Stimulated activated CD4-positive, alpha-beta T cell treated with anti-CD3 and anti-CD28 coated beads, Interleukin-2, amount 100 ng/mL, for 4 hours (primary cell): ENCODE data around the gene PLSCR5.

Experiments
- DNase-seq: peaks from one replicate; pipeline ENCODE4 v3.0.0-alpha.2; 2020; ENCODE audit warnings: low read depth

Gene PLSCR5, protein sequence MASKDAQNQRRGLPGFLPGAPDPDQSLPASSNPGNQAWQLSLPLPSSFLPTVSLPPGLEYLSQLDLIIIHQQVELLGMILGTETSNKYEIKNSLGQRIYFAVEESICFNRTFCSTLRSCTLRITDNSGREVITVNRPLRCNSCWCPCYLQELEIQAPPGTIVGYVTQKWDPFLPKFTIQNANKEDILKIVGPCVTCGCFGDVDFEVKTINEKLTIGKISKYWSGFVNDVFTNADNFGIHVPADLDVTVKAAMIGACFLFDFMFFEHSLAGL

GRCh38 chr3:146605106-146605505, at the start of gene PLSCR5:
Gene PLSCR5 (minus strand): TSS chr3:146605346. CDS start chr3:146605212, 134 bp downstream.
- DNase-seq = no peak

DNA sequence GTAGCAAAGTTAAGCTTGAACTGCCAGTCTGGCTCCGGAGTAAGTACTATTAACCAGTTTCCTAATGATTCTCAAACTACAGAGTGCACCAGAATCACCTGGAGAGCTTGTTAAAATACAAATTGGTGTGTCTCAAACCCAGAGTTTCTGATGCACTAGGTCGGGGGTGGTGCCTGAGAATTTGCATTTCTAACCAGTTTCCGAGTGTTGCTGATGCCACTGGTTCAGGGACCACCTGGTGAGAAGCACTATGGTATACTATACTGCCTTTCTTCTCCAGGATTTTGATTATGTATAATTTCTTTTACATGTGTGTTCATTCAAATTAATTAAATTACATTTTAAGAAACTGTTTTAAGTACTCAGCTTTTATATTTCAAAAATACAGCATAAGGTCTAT, 48.8 kb upstream of the PLSCR5 start:
- DNase-seq = no peak

- no peak for DNase-seq
Measured at GRCh38 chr3:146650691-146651442, 45.7 kb upstream of the PLSCR5 start.

DNA sequence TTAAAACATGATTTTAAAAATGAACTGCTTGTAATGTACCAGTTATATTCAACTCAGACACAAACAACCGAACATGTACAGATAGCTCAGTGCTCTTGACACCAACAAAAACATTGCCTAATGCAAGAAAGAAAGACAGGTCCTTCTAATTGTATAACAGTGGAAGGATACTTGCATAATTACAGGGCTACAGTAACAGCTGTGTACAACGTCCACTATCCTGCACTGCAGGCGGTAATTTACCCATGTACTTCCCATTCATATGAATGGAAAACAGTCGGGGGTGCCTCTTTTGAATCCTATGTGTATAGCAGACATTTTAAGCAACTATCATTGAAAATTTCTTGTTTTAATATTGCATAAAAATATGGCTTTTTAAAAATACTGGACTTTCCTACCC, 41.1 kb upstream of the PLSCR5 start:
- no peak for DNase-seq

GRCh38 chr3:146640955-146641867, 36.1 kb upstream of the PLSCR5 start:
- DNase-seq = no peak

GRCh38 chr3:146640361-146640760, 35.2 kb upstream of the PLSCR5 start:
- no peak for DNase-seq

- DNase-seq = no peak
Measured at GRCh38 chr3:146638718-146639117, 33.6 kb upstream of the PLSCR5 start.

DNA sequence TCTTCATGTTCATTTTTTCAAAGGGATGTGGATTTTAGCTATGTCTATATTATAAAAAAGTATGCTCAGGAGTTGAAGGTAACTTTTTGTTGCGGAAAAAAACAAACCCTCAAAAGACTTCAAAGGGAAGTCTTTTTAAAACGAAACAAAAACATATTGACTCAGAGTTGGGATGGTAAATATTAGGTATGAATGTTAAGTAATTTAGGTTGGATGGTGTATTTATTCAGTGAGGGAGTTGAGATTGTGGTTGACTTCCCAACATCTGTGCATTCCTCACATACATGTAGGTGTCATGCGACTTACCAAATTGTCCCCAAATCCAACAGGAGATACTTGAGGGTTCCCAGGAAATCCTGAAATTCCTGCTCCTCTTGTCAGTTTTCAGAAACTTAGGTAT, 32.7 kb upstream of the PLSCR5 start:
- DNase-seq = no peak

GRCh38 chr3:146636881-146637280, 31.7 kb upstream of the PLSCR5 start:
- DNase-seq = no peak

DNA sequence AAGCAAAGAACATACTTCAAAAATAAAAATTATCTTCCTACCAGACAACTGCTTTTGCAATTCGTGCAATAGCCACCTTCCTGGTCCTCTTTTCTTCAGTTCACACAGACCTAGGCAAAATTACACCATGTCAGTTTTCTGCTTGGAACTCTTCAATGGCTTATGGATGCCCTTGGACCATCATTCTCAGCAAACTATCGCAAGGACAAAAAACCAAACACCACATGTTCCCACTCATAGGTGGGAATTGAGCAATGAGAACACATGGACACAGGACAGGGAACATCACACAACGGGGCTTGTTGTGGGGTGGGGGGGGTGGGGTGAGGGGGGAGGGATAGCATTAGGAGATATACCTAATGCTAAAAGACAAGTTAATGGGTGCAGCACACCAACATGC, 29.2 kb upstream of the PLSCR5 start:
- DNase-seq = no peak

DNA sequence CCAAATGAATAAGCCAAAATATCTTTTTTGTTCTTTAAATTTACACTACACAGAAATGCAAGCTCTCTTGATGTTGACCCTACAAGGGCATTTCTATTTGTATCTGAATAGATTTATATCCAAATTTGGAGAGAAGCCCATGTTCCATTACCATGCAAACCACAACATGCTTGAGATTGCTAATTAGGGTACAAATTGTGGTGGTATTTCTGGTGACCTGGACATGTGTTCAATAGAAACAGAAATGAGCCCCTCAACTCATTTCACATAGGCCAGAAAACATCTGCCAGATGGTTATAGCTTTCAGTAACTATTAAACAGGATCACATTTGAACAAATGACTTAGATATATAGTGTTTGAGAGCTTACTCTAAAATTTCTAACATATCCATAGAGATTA, 23.5 kb upstream of the PLSCR5 start:
- DNase-seq = no peak

- no peak for DNase-seq
Measured at GRCh38 chr3:146626403-146627122, 21.4 kb upstream of the PLSCR5 start.

DNA sequence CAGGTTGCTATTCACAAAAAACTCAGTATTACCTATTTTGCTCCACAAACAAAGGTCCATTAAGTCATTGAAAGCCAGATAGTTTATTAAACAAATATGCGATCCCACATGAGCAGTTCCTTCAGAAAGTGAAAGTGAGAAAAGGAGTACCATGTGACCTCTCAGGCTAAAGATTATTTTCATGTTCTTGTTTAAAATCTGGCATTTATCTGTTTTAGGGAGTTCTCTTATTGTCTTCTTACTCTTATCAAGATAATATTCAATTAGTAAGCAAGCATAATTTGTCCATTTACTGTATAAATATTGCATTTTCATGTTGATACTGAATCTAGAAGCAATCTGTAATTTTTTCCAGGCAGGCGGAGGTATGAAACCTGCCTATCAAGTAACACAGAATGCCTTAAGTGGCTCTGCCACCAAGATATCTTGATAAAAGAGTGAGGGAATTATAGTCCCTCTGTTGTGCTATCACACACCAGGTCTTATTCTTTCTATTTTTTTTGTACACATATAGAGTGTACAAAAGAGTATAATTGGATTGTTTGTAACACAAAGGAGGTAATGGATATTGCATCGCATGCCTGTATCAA, 20.1 kb upstream of the PLSCR5 start:
- no peak for DNase-seq

DNA sequence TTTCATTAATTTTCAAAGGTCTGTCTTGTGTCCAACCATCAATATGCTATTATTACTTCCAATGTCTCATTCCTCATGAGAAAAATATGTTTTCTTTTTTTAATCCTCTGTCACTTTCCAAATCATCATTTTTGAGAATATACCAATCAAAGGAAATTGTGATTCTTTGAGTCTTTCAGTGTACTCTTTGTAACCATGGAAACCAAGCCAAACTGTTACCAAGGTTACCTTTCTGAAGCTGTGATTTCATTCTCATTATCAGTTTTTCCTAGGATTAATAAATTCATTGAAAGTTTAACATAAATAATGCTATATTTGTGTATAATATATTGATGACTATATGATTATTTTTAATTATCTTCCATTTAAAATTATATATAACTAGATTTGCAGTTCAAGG, 16.6 kb upstream of the PLSCR5 start:
- DNase-seq = no peak

- DNase-seq = no peak
Measured at GRCh38 chr3:146612015-146612414, 6.9 kb upstream of the PLSCR5 start.

GRCh38 chr3:146611096-146611495, 6.0 kb upstream of the PLSCR5 start:
- no peak for DNase-seq

DNA sequence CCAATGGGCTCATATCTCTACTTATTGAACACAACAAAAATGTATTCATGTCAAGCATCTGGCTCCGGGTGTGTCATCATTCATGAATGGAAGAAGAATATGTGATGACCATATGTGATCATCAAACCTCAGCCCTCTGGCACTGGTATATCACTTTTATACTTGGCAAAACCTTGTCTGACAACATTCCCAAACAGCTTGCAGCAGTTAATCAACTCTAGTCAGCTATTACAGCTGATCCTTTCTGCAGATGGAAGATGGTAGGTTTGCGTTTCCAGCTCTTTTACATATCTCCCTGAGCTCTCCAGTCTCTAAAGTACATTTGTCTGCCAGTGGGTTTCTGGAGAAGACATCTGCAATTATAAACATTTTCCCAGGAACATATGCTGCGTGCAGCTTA, 6.6 kb downstream of the PLSCR5 start:
- DNase-seq = no peak

DNA sequence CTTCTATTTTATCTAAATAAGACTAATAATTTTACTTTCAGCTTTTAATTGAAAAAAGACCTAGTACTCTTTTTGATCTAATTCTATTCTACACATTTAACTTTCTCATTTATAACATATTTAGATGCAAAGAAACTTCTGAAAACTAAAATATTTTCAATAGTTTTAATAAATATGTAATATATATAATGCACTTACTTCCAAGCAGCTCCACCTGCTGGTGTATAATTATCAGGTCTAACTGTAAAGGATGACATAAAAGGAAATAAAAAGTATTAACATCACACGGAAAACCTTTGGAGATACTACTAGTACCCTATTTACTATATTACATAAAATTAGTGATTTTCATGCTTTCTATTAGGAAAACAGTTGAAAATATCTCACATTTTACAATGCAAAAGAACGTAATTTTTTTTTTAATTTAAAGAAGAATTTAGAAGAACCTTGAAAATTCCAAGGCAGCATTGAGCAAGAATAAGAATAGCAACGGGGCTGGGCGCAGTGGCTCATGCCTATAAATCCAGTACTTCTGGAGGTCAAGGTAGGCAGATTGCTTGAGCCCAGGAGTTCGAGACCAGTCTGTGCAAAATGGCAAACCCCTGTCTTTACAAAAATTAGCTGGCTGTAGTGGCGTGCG, 10.2 kb downstream of the PLSCR5 start:
- no peak for DNase-seq

- no peak for DNase-seq
Measured at GRCh38 chr3:146593776-146594175, 11.4 kb downstream of the PLSCR5 start.

GRCh38 chr3:146590521-146590920, 14.6 kb downstream of the PLSCR5 start:
- DNase-seq = no peak

DNA sequence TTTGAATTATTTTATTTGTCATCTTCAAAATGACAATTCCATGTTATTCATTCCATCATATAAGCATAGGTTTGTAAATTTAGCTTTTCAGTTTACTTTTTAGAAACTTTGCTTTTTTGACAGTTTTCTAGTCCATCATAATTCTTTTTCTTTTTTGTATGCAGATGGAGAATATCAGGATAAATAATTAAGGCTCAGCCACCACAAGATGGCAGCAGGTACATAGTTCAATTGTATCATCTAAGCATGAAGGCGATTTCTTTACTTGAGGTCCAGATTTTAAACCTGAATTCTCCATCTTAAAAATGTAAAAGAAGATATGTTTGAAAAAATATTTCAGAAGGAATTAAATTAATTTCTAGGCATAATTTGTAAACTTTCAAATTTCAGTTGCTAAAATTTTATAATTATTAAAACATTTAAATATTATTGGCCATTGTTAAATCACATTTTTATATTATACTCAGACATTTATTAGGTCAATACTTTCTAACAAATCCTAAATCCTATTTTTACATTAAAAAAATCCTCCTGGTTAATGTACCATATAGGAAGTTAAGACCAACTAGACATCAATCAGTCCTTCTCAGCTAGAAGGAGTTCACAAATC, 15.1 kb downstream of the PLSCR5 start:
- no peak for DNase-seq
